GM12872 (cell line): ENCODE results near the gene NETO2.

Experiments used
- CTCF ChIP-seq: IDR thresholded peaks from 3 replicates; pipeline ENCODE4 v1.5.1; 2011; ENCODE audit warnings: low read depth, mild to moderate bottlenecking, low read length, moderate library complexity; ENCODE audit not compliant: insufficient read depth

The NETO2 gene

GRCh38 chr16:47143677-47144558 is at the start of gene NETO2:
Gene NETO2, minus strand, starts transcription at chr16:47143945. Its CDS starts 333 bp downstream, at chr16:47143612.
- peak; percentile 76 for TF ChIP-seq CTCF

GRCh38 chr16:47182318-47182717 is 38.6 kb upstream of the NETO2 start:
- no peak for TF ChIP-seq CTCF

GRCh38 chr16:47180073-47180472 is 36.3 kb upstream of the NETO2 start:
- no peak for TF ChIP-seq CTCF

- TF ChIP-seq CTCF, result no peak
Measured at GRCh38 chr16:47175152-47175551, 31.4 kb upstream of the NETO2 start.

GRCh38 chr16:47162670-47163420 is 19.1 kb upstream of the NETO2 start:
- TF ChIP-seq CTCF, result 0 out of 3 replicates have a peak, but pooled peaks have one; percentile 13

GRCh38 chr16:47161464-47161863 is 17.7 kb upstream of the NETO2 start:
- TF ChIP-seq CTCF, result no peak

GRCh38 chr16:47160422-47160821 is 16.7 kb upstream of the NETO2 start:
- TF ChIP-seq CTCF, result no peak
